Lung microvascular endothelial cell (primary cell): ENCODE measurements around the gene CDC42BPB. TPM values are rescaled to one million over a fixed set of nuclear protein-coding genes. Genes with fewer than 3 reads are reported as not detected.
A peak's percentile ranks its signal among the peaks of the same experiment; 100 is the strongest.
"Not testable (repeated sequence)": the region's sequence is repeated elsewhere in the genome, so short reads cannot be mapped to it uniquely, and the experiment has no call there.

Experiments
- DNase-seq, 2 donors: peaks; one replicate each; pipeline versions ENCODE4 v3.0.0 to v3.0.0-alpha.2; 2010; ENCODE audit warnings: low read depth in 2 of 2
- total RNA-seq: library from RNA; depleted of rRNA; stranded (reverse); fragments of >200 nt; gene quantifications from 2 replicates; pipeline ENCODE4 v1.2.1, GENCODE V29; 2014

Gene CDC42BPB
- total RNA-seq, 1 donor from 2014 or later = 104 TPM

DNA sequence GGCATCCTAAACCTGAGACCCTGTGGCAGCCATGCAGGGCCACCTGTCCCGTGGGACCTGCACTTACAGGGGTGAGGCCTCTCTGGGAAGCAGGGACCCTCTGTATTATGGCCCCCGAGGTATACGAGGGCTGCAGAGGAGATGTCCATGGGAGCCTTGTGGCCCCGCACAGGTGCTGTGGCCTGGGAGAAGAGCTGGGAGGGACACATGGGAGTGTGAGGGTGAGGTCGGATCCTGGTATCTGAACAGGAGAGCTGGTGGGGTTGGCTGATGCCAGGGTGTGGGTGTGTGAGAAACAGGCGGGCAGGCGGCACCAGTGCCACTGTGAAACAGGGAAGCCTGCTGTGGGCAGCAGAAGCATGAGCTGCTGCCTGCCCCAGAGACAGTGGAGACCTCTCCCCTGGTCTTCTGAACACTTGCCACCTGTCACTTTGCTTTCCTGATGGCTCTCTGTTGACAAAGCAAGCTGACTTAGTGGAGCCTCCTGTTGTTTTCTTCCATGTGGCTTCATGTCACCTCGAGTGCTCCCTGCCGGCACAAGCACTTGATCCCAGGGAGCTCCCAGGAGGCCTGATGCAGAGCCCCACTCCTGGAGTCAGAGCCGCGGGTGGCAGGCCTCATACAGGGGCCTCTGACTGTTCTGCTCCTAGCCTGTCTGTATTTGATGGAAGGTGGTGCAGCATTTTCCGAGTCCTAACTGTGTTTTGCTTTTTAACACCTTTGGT, 154.7 kb downstream of the CDC42BPB start:
- no peak for DNase-seq

DNA sequence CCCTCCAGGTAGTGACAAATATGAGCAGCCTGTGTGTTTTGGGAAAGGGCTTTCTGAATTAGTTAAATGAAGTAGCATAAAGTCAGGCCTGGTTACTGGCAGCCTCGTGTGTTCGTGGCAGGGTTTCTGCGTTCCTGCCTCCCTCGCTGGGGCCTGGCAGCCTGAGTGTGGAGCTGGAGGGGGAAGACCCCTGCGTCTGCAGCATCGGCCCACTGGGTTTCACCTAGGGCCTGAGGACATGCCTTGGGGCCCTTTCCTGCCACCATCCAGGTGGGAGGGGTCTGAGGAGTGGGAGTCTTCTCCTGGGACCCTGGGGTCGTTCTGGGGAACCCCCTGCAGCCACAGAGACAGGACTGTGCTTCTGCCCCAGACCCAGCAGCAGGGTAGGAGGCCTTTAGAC, 155.3 kb downstream of the CDC42BPB start:
- DNase-seq = no peak

GRCh38 chr14:102901633-102902032, 155.7 kb downstream of the CDC42BPB start:
- no peak for DNase-seq

- no peak for DNase-seq
Observed at GRCh38 chr14:102900631-102901571, 156.4 kb downstream of the CDC42BPB start.

DNA sequence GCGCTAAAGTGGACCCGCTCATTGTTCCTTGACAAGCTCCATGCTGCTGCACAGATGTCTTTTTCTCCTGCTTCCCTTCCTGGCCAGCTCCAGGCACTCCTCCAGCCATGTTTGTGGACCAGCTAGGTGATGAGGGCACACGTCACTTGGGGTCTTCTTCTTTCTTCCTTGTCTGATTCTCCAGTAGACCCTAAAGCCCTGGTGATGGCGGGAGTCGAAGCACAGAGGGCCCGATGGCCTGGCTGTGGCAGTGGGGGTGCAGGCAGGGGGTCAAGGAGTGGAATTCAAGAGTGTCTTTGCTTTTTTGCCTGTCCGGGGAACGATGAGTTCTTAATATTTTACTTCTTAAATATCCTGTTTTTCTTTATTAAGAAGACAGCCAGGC, 157.8 kb downstream of the CDC42BPB start:
- DNase-seq = no peak

GRCh38 chr14:102898776-102899515, 158.4 kb downstream of the CDC42BPB start:
- no peak for DNase-seq

- no peak for DNase-seq
Observed at GRCh38 chr14:102898298-102898697, 159.1 kb downstream of the CDC42BPB start.

DNA sequence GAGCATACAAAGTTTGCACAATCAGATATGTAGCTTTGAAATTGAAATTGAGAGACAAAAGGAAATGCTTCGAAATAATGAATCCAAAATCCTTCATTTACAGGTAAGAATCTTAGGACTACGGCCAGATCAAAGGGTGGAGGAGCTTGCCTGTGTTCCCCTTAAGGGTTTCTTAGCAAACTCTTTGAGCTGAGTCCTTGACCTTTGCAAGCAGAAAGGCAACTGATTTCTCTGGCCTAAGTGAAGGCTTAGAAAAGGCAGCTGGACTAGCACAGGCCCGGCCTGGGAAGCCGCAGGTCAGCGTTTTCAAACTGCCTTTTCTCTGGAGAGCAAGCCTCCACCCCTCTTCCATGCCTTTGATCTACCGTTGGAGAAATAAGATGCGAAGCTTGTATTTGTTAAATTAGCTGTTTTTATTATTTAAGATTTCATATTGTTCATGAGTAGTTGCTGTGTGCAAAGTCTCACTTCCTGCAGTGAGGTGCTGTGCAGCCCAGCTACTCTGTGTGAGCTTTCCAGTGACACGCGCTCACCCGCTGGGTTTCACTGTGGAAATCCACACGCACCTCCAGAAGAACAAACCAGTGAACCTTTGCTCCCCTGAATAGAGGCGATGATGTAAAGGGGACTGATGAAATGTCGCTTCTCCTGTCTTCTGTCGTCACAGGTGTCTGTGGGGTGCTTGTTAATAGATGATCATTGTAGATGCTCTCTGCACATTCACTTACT, 159.9 kb downstream of the CDC42BPB start:
- DNase-seq = no peak

DNA sequence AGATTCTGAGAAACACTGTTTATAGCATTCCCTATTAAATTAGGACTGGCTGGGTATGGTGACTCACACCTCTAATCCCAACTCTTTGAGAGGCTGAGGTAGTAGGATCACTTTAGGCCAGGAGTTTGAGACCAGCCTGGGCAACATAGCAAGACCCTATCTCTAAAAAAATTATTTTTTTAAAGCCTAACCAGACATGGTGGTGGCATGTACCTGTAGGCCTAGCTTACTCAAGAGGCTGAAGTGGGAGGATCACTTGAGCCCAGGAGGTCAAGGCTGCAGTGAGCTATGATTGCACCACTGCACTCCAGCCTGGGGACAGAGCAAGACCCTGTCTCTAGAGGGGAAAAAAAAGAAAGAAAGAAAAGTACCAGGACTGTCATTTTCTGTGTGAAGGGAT, 160.6 kb downstream of the CDC42BPB start:
- DNase-seq = not testable (repeated sequence)

GRCh38 chr14:102893452-102893851, 163.9 kb downstream of the CDC42BPB start:
- peak; percentile 20 to 91 for DNase-seq

GRCh38 chr14:102892651-102893050, 164.7 kb downstream of the CDC42BPB start:
- DNase-seq = no peak

DNA sequence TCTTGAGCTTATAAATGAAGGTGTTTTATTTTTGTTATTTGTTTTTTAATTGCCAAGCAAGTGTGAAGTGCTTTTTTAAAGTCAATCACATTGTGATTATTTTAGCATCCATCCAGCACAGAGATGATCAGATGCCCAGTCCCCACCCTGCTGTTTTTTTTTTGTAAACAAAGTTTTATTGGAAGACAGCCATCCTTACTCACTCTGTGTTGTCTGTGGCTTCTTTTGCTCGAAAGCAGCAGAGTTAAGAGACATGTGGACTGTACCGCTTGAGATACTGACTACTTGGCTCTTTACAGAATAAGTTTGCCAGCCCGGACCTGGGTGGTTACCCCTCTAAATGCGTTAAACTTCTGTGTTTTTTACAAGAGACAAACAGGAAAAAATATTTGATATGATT, 165.8 kb downstream of the CDC42BPB start:
- no peak for DNase-seq

GRCh38 chr14:102891111-102891510, 166.2 kb downstream of the CDC42BPB start:
- no peak for DNase-seq

DNA sequence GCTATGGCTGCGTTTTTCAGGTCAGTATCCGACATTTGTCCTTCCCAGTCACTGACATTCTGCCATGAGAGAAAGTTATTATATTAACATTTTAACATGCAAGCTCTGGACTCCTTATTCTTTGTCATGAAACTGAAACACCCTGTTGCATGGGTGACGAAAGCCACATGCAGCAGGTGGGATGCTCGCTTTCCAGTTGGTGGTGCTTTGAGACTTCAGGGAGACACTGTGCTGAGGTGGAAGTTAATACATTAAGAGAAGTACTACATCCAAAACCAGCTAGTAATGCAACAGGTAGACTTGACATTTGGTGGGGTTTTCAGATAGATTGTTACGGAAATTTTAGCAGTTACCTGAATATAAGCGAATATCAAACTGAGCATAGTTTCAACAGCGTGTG, 167.7 kb downstream of the CDC42BPB start:
- DNase-seq = no peak

GRCh38 chr14:102888748-102889147, 168.6 kb downstream of the CDC42BPB start:
- no peak for DNase-seq

DNA sequence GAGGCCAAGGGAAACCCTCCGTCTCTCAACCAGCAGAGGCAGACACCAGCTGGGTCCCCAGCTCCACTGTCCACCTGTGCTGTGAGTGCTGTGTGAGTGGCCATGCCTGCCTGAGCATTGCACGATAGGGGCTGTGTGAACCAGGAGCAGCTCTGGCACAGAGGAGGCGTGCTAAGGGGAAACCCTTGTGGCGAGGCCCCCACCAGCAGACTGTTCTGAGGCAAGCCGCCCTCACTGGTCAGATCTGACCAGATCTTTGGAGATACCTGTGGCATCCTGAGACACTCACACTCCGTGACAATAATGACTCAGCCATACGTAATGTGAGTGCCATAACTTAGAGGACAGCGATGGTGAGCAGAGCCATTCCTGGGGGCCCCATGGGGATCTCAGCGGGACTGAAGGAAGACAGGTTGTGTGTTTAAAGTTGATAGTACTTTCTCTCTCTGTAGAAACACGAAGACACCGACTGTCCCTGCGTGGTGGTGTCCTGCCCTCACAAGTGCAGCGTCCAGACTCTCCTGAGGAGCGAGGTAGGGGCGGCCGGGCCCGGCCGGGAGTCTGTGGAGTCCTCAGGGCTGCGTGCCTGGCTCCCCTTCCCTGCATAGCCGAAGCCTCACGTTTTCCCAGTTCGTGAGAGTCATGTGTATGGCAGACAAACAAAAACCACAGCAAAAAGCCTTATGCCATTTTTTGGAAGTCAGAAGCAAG, 171.5 kb downstream of the CDC42BPB start:
- no peak for DNase-seq

DNA sequence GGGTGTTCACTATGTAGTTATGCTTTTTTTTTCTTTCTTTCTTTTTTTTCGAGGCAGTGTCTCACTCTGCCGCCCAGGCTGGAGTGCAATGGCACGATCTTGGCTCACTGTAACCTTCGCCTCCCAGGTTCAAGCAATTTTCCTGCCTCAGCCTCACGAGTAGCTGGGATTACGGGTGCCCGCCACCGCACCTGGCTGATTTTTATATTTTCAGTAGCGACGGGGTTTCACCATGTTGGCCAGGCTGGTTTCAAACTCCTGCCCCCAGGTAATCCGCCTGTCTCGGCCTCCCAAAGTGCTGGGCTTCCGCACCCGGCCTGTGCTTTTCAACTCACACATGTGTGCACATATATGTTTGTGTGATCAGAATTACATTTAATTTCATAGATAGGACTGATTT, 173.8 kb downstream of the CDC42BPB start:
- no peak for DNase-seq

DNA sequence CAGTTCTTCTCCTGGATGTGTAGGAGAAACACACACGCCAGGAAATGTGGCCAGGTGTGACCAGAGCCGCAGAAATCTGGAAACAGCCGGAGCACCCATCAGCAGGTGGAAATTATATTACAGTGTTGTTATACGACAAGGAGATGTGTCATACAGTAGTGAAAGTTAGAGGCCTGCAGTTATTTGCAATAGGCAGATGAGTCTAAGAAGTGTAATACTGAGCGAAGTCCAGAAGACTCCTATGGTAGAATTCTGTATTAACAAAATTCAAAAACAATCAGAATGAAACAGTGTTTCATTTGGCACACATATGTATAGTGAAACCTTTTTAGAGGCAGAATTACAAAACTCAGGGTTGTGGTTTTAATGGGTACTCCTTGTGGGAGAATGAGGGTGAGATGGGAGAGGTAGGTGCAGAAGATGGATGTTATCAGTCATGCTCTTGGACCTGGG, 174.2 kb downstream of the CDC42BPB start:
- DNase-seq = no peak
